HG02610 (cell line): ENCODE data around the gene GPR37L1.
"Not testable (repeated sequence)": the region's sequence is repeated elsewhere in the genome, so short reads cannot be mapped to it uniquely, and the experiment has no call there.

Experiments used
- ATAC-seq: cut with Tn5 transposase; IDR thresholded peaks from one replicate; pipeline ENCODE4 v1.9.1; 2021; ENCODE audit warnings: mild to moderate bottlenecking, moderate library complexity; ENCODE audit not compliant: unreplicated experiment

Gene GPR37L1

GRCh38 chr1:202133001-202133400 lies 10.3 kb downstream of the GPR37L1 start:
- ATAC-seq: no peak

DNA sequence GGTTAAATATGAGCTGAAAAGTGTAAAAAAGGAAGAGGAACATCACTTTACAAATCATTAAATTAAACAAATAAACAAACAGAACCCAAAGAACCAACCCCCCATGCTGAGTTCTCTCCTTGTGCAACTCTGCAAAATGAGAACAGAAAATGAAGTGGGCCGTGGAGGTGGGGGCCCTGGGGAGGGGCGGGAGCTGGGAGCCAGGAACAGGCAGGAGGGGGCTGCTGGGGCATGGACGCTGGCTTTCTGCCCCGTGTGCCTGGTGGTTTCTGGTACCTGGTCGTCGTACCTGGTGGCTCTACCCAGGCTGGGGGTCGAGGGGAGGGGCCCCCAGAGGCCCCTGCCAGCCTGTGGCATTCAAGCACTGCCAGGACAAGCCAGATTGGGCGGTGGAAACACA lies 10.8 kb downstream of the GPR37L1 start:
- ATAC-seq: no peak

DNA sequence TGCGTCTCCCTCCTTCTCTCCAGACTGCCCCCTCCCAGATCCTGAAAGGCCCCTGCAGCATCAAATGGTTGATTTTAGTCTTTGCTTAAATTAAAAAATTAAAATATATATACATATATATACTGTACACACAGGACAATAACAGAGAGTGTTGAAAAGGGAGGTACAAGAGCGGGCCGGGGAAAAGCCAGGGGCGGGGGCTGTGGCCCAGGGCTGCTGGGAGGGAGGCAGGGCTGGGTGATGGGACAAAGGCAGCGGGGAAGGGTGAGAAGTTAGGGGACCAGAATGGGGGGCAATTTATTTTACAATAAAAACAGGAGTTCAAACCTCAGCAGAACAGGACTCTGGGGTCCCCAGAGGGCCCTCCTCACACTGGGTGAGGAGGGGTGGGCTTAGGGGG lies 11.3 kb downstream of the GPR37L1 start:
- no peak for ATAC-seq

- no peak for ATAC-seq
These were observed 12.0 kb downstream of the GPR37L1 start for GRCh38 chr1:202134645-202135172.

GRCh38 chr1:202135221-202135721 lies 12.6 kb downstream of the GPR37L1 start:
- no peak for ATAC-seq

GRCh38 chr1:202140833-202141232 lies 18.1 kb downstream of the GPR37L1 start:
- no peak for ATAC-seq

GRCh38 chr1:202141468-202141867 lies 18.8 kb downstream of the GPR37L1 start:
- ATAC-seq: not testable (repeated sequence)

DNA sequence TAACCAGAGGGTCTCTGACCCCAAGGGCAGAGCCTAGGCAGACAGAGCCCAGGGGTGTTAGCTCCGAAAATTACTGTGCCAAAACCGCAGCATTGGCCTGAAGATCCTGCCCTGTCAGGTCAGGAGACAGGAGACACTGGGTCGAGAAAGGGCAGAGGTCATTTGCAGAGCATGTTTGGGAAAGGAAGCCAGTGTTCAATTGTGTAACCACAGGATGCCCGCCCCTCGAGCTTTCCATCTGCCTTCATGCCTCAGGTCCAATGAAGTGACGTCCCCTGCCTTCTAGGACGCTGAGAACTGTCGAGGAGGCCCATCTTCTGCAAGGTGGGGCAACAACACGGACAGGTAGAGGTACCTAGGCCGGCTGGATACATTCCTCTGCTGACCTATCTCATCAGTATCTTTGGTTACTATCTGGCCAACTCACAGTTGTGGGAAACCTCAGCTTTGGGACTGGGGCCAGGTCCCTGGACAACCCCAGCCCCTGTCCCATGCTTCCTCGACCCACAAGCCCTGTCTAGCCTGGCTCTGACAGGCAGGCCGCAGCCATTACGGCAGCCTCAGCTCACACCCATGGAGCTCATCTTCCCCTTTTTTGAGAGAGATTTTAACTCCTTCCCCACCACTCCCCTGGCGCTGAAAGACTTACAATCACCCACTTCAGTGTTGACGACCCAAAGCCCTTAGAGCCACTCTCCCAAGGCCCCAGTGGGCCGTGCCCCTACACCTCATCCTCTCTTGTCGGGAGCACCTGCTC lies 20.5 kb downstream of the GPR37L1 start:
- peak; percentile 21 for ATAC-seq

GRCh38 chr1:202143768-202144401 lies 21.2 kb downstream of the GPR37L1 start:
- ATAC-seq: peak; percentile 42

- ATAC-seq: peak; percentile 49
These were observed 21.8 kb downstream of the GPR37L1 start, which contains the start of gene ARL8A for GRCh38 chr1:202144402-202145067. ARL8A (minus strand) TSS chr1:202144737; CDS start chr1:202144572, 165 bp downstream.

GRCh38 chr1:202145068-202145743 lies 22.5 kb downstream of the GPR37L1 start:
- ATAC-seq: no peak

DNA sequence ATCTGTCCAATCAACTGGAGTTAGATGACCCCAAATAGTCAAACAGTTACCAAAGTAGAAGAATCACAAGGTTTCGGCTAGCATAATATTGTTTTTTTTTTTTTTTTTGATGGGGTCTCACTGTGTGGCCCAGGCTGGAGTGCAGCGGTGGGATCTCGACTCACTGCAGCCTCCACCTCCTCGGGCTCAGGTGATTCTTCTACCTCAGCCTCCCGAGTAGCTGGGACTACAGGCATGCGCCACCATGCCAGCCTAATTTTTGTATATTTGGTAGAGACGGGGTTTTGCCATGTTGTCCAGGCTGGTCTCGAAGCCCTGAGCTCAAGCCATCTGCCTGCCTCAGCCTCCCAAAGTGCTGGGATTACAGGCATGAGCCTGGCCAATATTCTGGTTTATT lies 23.0 kb downstream of the GPR37L1 start:
- ATAC-seq: not testable (repeated sequence)

DNA sequence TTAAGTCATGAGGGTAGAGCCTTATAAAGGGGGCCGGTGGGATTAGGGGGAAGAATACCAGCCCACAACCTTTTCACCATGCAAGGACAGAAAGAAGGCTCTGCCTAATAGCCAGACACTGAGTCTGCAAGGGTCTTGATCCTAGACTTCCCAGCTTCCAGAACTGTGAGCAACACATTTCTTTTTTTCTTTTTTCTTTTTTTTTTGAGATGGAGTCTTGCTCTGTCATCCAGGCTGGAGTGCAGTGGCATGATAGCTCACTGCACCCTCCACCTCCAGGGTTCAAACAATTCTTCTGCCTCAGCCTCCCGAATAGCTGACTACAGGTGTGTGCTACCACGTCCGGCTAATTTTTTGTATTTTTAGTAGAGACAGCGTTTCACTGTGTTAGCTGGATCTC lies 23.6 kb downstream of the GPR37L1 start:
- ATAC-seq: no peak

GRCh38 chr1:202146993-202147392 lies 24.3 kb downstream of the GPR37L1 start:
- no peak for ATAC-seq

GRCh38 chr1:202148391-202148790 lies 25.7 kb downstream of the GPR37L1 start:
- ATAC-seq: no peak

DNA sequence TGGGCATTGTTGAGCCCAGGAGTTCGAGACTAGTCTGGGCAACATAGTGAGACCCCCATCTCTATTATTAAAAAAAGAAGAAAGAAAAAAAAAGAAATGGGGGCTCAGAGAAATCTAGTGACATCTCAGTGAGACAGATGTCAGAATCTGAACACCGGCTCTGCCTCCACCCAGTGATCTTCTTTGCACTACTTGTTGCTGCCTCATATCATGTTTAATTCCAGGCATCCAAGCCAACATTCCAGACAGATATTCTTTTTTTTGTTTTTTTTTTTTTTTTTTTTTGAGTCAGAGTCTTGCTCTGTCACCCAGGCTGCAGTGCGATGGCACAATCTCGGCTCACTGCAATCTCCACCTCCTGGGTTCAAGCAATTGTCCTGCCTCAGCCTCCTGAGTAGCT lies 26.8 kb downstream of the GPR37L1 start:
- ATAC-seq: no peak

DNA sequence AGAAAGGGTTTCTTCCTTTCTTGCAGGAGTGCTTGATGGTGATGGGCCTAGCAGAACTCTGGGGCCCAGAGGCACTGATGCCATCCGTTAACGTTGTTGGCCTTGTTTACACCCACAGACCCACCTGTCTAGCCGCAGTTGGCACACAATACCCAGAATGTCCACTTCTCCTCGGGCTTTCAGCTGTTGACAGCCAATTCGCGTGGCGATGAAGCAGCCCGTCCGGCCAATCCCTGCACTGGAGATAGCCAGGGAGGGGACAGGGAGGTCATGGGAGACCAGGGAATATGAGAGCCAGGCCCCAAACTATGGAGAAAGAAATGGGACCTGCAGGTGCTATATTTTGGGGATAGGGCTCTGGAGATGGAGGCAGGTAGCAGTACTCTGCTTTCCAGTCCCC lies 27.5 kb downstream of the GPR37L1 start:
- no peak for ATAC-seq

GRCh38 chr1:202150602-202151001 lies 27.9 kb downstream of the GPR37L1 start:
- no peak for ATAC-seq

GRCh38 chr1:202151045-202151444 lies 28.3 kb downstream of the GPR37L1 start:
- no peak for ATAC-seq

DNA sequence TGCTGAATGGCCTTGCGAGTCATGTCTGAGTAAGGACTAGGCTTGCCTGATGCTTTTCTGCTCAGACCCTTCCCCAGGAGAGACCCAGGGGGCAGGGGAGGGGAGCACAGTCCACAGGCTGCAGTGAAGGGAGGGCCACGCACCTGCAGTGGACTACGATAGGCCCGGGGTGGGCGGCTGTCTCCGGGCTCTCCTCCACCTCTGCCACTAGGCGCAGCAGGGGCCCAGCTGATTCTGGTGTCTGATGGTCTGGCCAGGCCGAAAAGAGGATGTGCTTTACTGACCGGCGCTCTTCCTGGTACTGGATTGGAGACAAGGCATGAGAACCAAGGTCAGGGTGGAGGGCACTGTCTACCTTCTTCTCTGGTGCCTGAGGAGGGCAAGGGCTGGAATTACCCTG lies 29.7 kb downstream of the GPR37L1 start:
- no peak for ATAC-seq

DNA sequence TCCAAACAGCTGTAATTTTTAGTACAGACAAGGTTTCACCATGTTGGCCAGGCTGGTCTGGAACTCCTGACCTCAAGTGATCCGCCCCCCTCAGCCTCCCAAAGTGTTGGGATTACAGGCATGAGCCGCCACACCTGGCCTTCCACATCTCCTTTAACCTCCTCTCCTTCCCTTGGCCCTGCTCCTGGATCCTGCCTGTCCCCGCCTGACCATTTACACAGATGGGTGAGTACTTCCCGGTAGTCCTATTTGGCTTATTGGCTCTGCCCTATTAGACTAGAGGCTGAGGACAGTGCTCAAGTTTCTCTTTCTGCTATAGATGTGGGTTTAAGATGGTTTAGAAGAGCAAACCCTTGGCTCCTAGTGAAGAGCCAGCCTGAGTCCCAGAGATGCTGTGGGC lies 30.6 kb downstream of the GPR37L1 start:
- no peak for ATAC-seq
